NCI-H2029 treated with DMSO at 0.1 percent for 48 hours (cell line): Measurements from ENCODE around the gene RNF151.

Source experiments
- DNase-seq: peaks from one replicate; lab custom pipeline; 2025; lab: John Stamatoyannopoulos, UW

RNF151 gene

GRCh38 chr16:1992704-1993317, 26.2 kb downstream of the RNF151 start:
- DNase-seq: no peak

GRCh38 chr16:1993731-1994131, 27.1 kb downstream of the RNF151 start:
- peak; percentile 19 for DNase-seq

- no peak for DNase-seq
These were observed 31.1 kb downstream of the RNF151 start for GRCh38 chr16:1997494-1998359.

- DNase-seq: no peak
These were observed 31.7 kb downstream of the RNF151 start for GRCh38 chr16:1998360-1998835.

- no peak for DNase-seq
These were observed 32.5 kb downstream of the RNF151 start for GRCh38 chr16:1998852-1999801.

GRCh38 chr16:1999866-2000514, 33.3 kb downstream of the RNF151 start:
- no peak for DNase-seq

GRCh38 chr16:2001035-2001434, 34.4 kb downstream of the RNF151 start:
- no peak for DNase-seq

- DNase-seq: no peak
These were observed 35.0 kb downstream of the RNF151 start for GRCh38 chr16:2001456-2002355.

GRCh38 chr16:2002406-2003230, 36.0 kb downstream of the RNF151 start:
- DNase-seq: no peak

- no peak for DNase-seq
These were observed 36.7 kb downstream of the RNF151 start for GRCh38 chr16:2003231-2003826.

GRCh38 chr16:2003827-2004641, 37.4 kb downstream of the RNF151 start:
- DNase-seq: peak; percentile 56

GRCh38 chr16:2004795-2005517, 38.3 kb downstream of the RNF151 start:
- no peak for DNase-seq

- no peak for DNase-seq
These were observed 39.0 kb downstream of the RNF151 start for GRCh38 chr16:2005646-2006045.

- no peak for DNase-seq
These were observed 39.7 kb downstream of the RNF151 start for GRCh38 chr16:2006317-2006716.

- no peak for DNase-seq
These were observed 40.6 kb downstream of the RNF151 start for GRCh38 chr16:2007081-2007836.

GRCh38 chr16:2008009-2008526, 41.4 kb downstream of the RNF151 start:
- peak; percentile 24 for DNase-seq
